ENCODE data around the gene LYPD6B. TPM values are rescaled to one million over a fixed set of nuclear protein-coding genes. Genes with fewer than 3 reads are reported as not detected.

The LYPD6B gene
- total RNA-seq, 1 experiment from 2014 or later: not detected

DNA sequence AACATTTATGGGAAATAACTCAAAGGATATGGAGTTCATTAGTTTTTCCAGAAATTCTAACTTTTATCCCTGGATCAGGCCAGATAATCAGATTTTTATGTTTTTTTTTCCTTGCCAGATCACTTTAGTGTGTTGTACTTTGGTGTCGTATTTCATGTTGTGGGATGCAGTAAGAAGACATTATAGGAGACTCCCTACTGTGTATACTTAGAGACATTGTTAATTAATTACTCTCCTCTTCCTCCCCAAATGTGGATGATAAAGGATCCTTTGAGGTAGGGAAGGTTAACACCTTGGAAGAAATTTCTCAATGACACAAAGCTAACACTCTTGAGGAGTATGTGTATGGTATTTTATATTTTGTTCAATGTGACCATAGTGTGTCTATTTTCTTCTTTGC, 120.5 kb downstream of the LYPD6B start:
- no peaks in the 10 kb centered on the region for H3K36me3 ChIP-seq (ENCODE audit: insufficient read depth, low read length, poor library complexity, severe bottlenecking)
- no peaks in the 10 kb centered on the region for H3K27me3 ChIP-seq (replicated peaks; ENCODE audit: insufficient read depth, low read depth, low read length, poor library complexity)
- no TSS peak for BruUV-seq (replicated peaks)
- no peak overlapping the region for H3K4me3 ChIP-seq (ENCODE audit: low read depth, low read length, poor library complexity, severe bottlenecking)
- DNase-seq (ENCODE audit: low spot score): no peak
- intact Hi-C loops (cut with micrococcal nuclease; ENCODE audit: unreplicated experiment): no loop called here
- no peak overlapping the region for H3K27ac ChIP-seq (ENCODE audit: low read depth, low read length, poor library complexity, severe bottlenecking)
- no peak for TF ChIP-seq EZH2 (IDR thresholded peaks at IDR 0.05; ENCODE audit: borderline replicate concordance, low read depth, low read length, poor library complexity, severe bottlenecking)
- TF ChIP-seq, protein P1, sequence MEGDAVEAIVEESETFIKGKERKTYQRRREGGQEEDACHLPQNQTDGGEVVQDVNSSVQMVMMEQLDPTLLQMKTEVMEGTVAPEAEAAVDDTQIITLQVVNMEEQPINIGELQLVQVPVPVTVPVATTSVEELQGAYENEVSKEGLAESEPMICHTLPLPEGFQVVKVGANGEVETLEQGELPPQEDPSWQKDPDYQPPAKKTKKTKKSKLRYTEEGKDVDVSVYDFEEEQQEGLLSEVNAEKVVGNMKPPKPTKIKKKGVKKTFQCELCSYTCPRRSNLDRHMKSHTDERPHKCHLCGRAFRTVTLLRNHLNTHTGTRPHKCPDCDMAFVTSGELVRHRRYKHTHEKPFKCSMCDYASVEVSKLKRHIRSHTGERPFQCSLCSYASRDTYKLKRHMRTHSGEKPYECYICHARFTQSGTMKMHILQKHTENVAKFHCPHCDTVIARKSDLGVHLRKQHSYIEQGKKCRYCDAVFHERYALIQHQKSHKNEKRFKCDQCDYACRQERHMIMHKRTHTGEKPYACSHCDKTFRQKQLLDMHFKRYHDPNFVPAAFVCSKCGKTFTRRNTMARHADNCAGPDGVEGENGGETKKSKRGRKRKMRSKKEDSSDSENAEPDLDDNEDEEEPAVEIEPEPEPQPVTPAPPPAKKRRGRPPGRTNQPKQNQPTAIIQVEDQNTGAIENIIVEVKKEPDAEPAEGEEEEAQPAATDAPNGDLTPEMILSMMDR (conservative IDR thresholded peaks at IDR 0.05; ENCODE audit: low read depth, low read length): no peak
- H3K9me3 ChIP-seq (ENCODE audit: low read depth, low read length, poor library complexity, severe bottlenecking): no peaks in the 10 kb centered on the region
- ChIA-PET POLR2A (ENCODE audit: low non-redundant PET) (no interaction called here), CTCF (no interaction called here)
- H3K4me1 ChIP-seq (ENCODE audit: insufficient read depth, low read length, poor library complexity, severe bottlenecking): no peaks in the 10 kb centered on the region

DNA sequence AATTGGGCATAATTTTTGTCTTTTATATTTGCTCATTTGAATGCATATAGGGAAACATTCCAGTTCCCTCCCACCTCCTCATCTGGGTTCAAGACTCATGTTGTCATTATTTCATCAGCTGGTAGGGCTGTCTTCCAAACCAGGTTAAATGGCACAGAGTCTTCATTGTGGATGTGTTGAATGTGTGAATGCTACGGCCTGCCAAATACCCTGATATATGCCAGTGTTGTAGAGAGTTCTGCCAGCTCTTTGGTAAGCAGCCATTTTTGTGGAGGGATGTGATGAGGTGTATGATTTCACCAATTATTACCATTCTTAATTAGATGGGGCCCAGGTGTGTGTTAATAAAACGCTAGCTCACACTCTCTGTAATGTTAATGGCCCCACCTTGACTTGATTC, 121.7 kb downstream of the LYPD6B start:
- intact Hi-C loops (cut with micrococcal nuclease; ENCODE audit: unreplicated experiment): no loop called here

DNA sequence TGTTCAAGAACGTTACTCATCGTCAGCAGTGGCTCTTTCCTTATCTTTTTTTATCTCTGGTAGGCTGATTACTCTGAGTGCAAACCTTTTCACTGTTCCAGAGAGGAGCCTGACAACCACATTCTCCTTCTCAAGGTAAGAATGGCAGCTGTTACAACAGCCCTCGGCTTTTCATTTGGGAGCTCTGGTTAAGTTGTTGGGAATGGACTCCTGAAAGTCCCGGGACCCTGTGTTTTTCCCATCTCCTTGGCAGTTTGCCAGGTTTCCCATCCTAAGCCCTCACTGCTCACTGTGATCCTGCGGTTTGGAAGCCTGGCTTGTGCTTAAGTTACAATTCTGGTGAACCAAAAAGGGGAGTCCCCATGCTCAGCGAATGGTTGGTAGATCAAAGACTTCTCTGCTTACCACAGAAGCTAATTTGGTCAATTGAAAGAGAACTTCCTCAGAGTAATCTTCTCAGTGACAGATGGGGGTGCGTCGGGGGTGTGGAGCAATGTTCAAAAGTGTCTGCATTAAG, 122.3 kb downstream of the LYPD6B start:
- POLR2A ChIA-PET (ENCODE audit: low non-redundant PET): no interaction called here
- no peaks in the 10 kb centered on the region for H3K27me3 ChIP-seq (replicated peaks; ENCODE audit: insufficient read depth, low read depth, low read length, poor library complexity)
- H3K9me3 ChIP-seq (ENCODE audit: low read depth, low read length, poor library complexity, severe bottlenecking): no peaks in the 10 kb centered on the region
- intact Hi-C loops (cut with micrococcal nuclease; ENCODE audit: unreplicated experiment): no loop called here
- no peaks in the 10 kb centered on the region for H3K4me1 ChIP-seq (ENCODE audit: insufficient read depth, low read length, poor library complexity, severe bottlenecking)
- no peak for DNase-seq (ENCODE audit: low spot score)
- CTCF ChIA-PET: no interaction called here
- H3K27ac ChIP-seq (ENCODE audit: low read depth, low read length, poor library complexity, severe bottlenecking): no peak overlapping the region
- no TSS peak for BruUV-seq (replicated peaks)
- H3K36me3 ChIP-seq (ENCODE audit: insufficient read depth, low read length, poor library complexity, severe bottlenecking): no peaks in the 10 kb centered on the region
- TF ChIP-seq, protein P1 (conservative IDR thresholded peaks at IDR 0.05; ENCODE audit: low read depth, low read length): no peak
- TF ChIP-seq EZH2 (IDR thresholded peaks at IDR 0.05; ENCODE audit: borderline replicate concordance, low read depth, low read length, poor library complexity, severe bottlenecking): no peak
- no peak overlapping the region for H3K4me3 ChIP-seq (ENCODE audit: low read depth, low read length, poor library complexity, severe bottlenecking)

More for the DNA sequence above, 121.7 kb downstream of the LYPD6B start:
- no peak overlapping the region for H3K27ac ChIP-seq (ENCODE audit: low read depth, low read length, poor library complexity, severe bottlenecking)
- H3K36me3 ChIP-seq (ENCODE audit: insufficient read depth, low read length, poor library complexity, severe bottlenecking): no peaks in the 10 kb centered on the region
- TF ChIP-seq EZH2 (IDR thresholded peaks at IDR 0.05; ENCODE audit: borderline replicate concordance, low read depth, low read length, poor library complexity, severe bottlenecking): no peak
- TF ChIP-seq, protein P1 (conservative IDR thresholded peaks at IDR 0.05; ENCODE audit: low read depth, low read length): no peak
- no TSS peak for BruUV-seq (replicated peaks)
- CTCF ChIA-PET: no interaction called here
- no peaks in the 10 kb centered on the region for H3K4me1 ChIP-seq (ENCODE audit: insufficient read depth, low read length, poor library complexity, severe bottlenecking)
- DNase-seq (ENCODE audit: low spot score): no peak
- no peaks in the 10 kb centered on the region for H3K9me3 ChIP-seq (ENCODE audit: low read depth, low read length, poor library complexity, severe bottlenecking)
- POLR2A ChIA-PET (ENCODE audit: low non-redundant PET): no interaction called here
- no peak overlapping the region for H3K4me3 ChIP-seq (ENCODE audit: low read depth, low read length, poor library complexity, severe bottlenecking)
- H3K27me3 ChIP-seq (replicated peaks; ENCODE audit: insufficient read depth, low read depth, low read length, poor library complexity): no peaks in the 10 kb centered on the region

Measured in A673 (cell line).